ENCODE results near the gene SEC14L6.

DNA sequence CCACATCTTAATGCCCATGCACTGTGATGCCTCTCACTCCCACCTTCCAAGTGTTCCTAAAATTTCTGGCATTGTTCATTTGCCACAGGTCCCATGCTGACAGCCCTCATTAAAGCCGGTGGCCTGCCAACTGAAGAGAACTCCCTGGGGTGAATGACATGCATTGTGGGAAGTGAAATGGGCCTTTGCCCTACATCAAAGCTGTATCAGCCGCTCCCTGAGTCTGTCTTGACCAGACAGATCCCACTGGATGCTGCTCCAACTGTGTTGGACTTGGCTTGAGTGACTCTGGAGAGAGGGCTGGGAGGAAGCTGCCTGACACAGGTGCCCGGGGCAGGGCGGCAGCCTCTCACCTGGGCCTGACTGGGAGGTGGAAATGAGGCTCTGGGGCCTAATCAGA, 32.3 kb downstream of the SEC14L6 start:
- TF ChIP-seq POLR2A (IDR thresholded peaks at IDR 0.05; ENCODE audit: low read depth) (no peak), POLR2AphosphoS5 (IDR thresholded peaks at IDR 0.05) (no peak)

Data from esophagus muscularis mucosa (tissue), 2 donors.